Hepatocyte (in vitro differentiated cells): ENCODE results near the gene PRKAR2A.

Experiments used
- CTCF ChIP-seq: fragments of 200-600 bp; sonication (generic); IDR thresholded peaks from 2 replicates; pipeline ENCODE4 v1.5.1; 2016; ENCODE audit warnings: antibody characterized with exemption, mild to moderate bottlenecking; ENCODE audit not compliant: poor library complexity
- EZH2 ChIP-seq: fragments of 200-600 bp; sonication (generic); IDR thresholded peaks from 2 replicates; pipeline ENCODE4 v1.6.1; 2016; ENCODE audit warnings: antibody characterized with exemption, mild to moderate bottlenecking, borderline replicate concordance

GRCh38 chr3:48859206-48859605 lies 11.5 kb upstream of the PRKAR2A start:
- TF ChIP-seq CTCF (no peak), EZH2 (no peak)
